Immature natural killer cell (primary cell): ENCODE measurements around the gene ZBP1. TPM values are rescaled to one million over a fixed set of nuclear protein-coding genes. Genes with fewer than 3 reads are reported as not detected.

Experiments used
- DNase-seq, 3 donors: peaks; one replicate each; pipeline ENCODE4 v3.0.0; 2022; ENCODE audit warnings: mixed read lengths in 1 of 3
- H3K27ac Mint-ChIP-seq, 6 donors: one replicate each; pipeline ENCODE4 v1.8.0; 2020; ENCODE audit warnings: mixed read lengths in 6 of 6, mild to moderate bottlenecking in 5 of 6, inconsistent platforms in 4 of 6, moderate library complexity in 3 of 6
- H3K27me3 Mint-ChIP-seq, 3 donors: one replicate each; pipeline ENCODE4 v1.8.0; 2020 to 2021; ENCODE audit warnings: low read depth in 3 of 3, mild to moderate bottlenecking in 3 of 3, mixed read lengths in 3 of 3, moderate library complexity in 3 of 3, inconsistent platforms in 1 of 3
- H3K36me3 Mint-ChIP-seq, 3 donors: one replicate each; pipeline ENCODE4 v1.8.0; 2020; ENCODE audit warnings: mixed read lengths in 3 of 3, inconsistent platforms in 2 of 3, mild to moderate bottlenecking in 2 of 3
- H3K4me1 Mint-ChIP-seq, 2 donors: one replicate each; pipeline ENCODE4 v1.8.0; 2020; ENCODE audit warnings: inconsistent platforms in 2 of 2, mild to moderate bottlenecking in 2 of 2, mixed read lengths in 2 of 2, moderate library complexity in 1 of 2
- H3K4me3 Mint-ChIP-seq, 5 donors: one replicate each; pipeline ENCODE4 v1.8.0; 2020; ENCODE audit warnings: mild to moderate bottlenecking in 5 of 5, mixed read lengths in 5 of 5, inconsistent platforms in 3 of 5, moderate library complexity in 3 of 5
- H3K9me3 Mint-ChIP-seq, 6 donors: one replicate each; pipeline ENCODE4 v1.8.0; 2020; ENCODE audit warnings: mild to moderate bottlenecking in 6 of 6, mixed read lengths in 6 of 6, inconsistent platforms in 4 of 6, moderate library complexity in 3 of 6
- polyA plus RNA-seq, 3 donors: library from polyadenylated mRNA; unstranded; fragments of 300-500 nt; fragmentation: Illumina TruSeq; gene quantifications; one replicate each; pipeline ENCODE4 v1.2.3, GENCODE V29; 2021

The ZBP1 gene
- polyA plus RNA-seq, 3 donors from 2014 or later, result 29.0 to 43.5 (median 32.2) TPM

- H3K27ac Mint-ChIP-seq, result peak overlapping the region in 2 of 6 donors; percentile 69 to 88
- H3K4me3 Mint-ChIP-seq, result peak overlapping the region in 1 of 5 donors; percentile 36
- peaks cover 0 to 7% (median 3%) of the 10 kb centered on the region in 3 donors for H3K27me3 Mint-ChIP-seq
- no peaks in the 10 kb centered on the region for H3K36me3 Mint-ChIP-seq
- DNase-seq, result peak; percentile 53 to 54 (median 53)
- no peaks in the 10 kb centered on the region for H3K9me3 Mint-ChIP-seq
- H3K4me1 Mint-ChIP-seq, result peaks cover 15 to 16% of the 10 kb centered on the region in 2 donors
These were observed 34.3 kb upstream of the ZBP1 start for GRCh38 chr20:57654363-57654997.

GRCh38 chr20:57653910-57654309 is 33.7 kb upstream of the ZBP1 start:
- Mint-ChIP-seq H3K9me3 (no peaks in the 10 kb centered on the region), H3K36me3 (no peaks in the 10 kb centered on the region), H3K27ac (no peak overlapping the region), H3K4me3 (no peak overlapping the region), H3K4me1 (peaks cover 15 to 16% of the 10 kb centered on the region in 2 donors), H3K27me3 (peaks cover 0 to 10% (median 3%) of the 10 kb centered on the region in 3 donors)
- no peak for DNase-seq

- H3K27ac Mint-ChIP-seq, result no peak overlapping the region
- no peaks in the 10 kb centered on the region for H3K36me3 Mint-ChIP-seq
- H3K4me3 Mint-ChIP-seq, result no peak overlapping the region
- H3K9me3 Mint-ChIP-seq, result no peaks in the 10 kb centered on the region
- H3K4me1 Mint-ChIP-seq, result peaks cover 15 to 16% of the 10 kb centered on the region in 2 donors
- H3K27me3 Mint-ChIP-seq, result peaks cover 0 to 10% (median 3%) of the 10 kb centered on the region in 3 donors
- no peak for DNase-seq
These were observed 33.3 kb upstream of the ZBP1 start for GRCh38 chr20:57653546-57653900.

GRCh38 chr20:57652606-57653545 is 32.6 kb upstream of the ZBP1 start:
- no peak overlapping the region for H3K4me3 Mint-ChIP-seq
- peaks cover 10% of the 10 kb centered on the region in 2 donors for H3K4me1 Mint-ChIP-seq
- H3K27ac Mint-ChIP-seq, result no peak overlapping the region
- no peak for DNase-seq
- peaks cover 0 to 10% (median 3%) of the 10 kb centered on the region in 3 donors for H3K27me3 Mint-ChIP-seq
- no peaks in the 10 kb centered on the region for H3K36me3 Mint-ChIP-seq
- H3K9me3 Mint-ChIP-seq, result no peaks in the 10 kb centered on the region

- H3K9me3 Mint-ChIP-seq, result no peaks in the 10 kb centered on the region
- H3K36me3 Mint-ChIP-seq, result no peaks in the 10 kb centered on the region
- H3K4me3 Mint-ChIP-seq, result no peak overlapping the region
- no peak overlapping the region for H3K27ac Mint-ChIP-seq
- no peak for DNase-seq
- H3K27me3 Mint-ChIP-seq, result peaks cover 0 to 12% (median 3%) of the 10 kb centered on the region in 3 donors
- H3K4me1 Mint-ChIP-seq, result peaks cover 7 to 8% of the 10 kb centered on the region in 2 donors
These were observed 31.8 kb upstream of the ZBP1 start for GRCh38 chr20:57651881-57652605.

GRCh38 chr20:57650756-57651483 is 30.7 kb upstream of the ZBP1 start:
- Mint-ChIP-seq H3K27me3 (peaks cover 0 to 12% (median 3%) of the 10 kb centered on the region in 3 donors), H3K36me3 (no peaks in the 10 kb centered on the region)

GRCh38 chr20:57650266-57650665 is 30.0 kb upstream of the ZBP1 start:
- H3K27ac Mint-ChIP-seq, result no peak overlapping the region
- no peak for DNase-seq

More at GRCh38 chr20:57650756-57651483, 30.7 kb upstream of the ZBP1 start:
- peaks cover 7 to 8% of the 10 kb centered on the region in 2 donors for H3K4me1 Mint-ChIP-seq
- H3K27ac Mint-ChIP-seq, result no peak overlapping the region
- no peak overlapping the region for H3K4me3 Mint-ChIP-seq
- peaks cover 0 to under 1% (median 0%) of the 10 kb centered on the region in 6 donors for H3K9me3 Mint-ChIP-seq
- DNase-seq, result no peak

GRCh38 chr20:57649617-57650015 is 29.4 kb upstream of the ZBP1 start:
- H3K36me3 Mint-ChIP-seq, result peaks cover 0 to 3% (median 0%) of the 10 kb centered on the region in 3 donors
- peaks cover 0 to 12% (median 0%) of the 10 kb centered on the region in 3 donors for H3K27me3 Mint-ChIP-seq
- DNase-seq, result no peak
- H3K9me3 Mint-ChIP-seq, result peaks cover 0 to 5% (median 3%) of the 10 kb centered on the region in 6 donors
- peaks cover 7 to 8% of the 10 kb centered on the region in 2 donors for H3K4me1 Mint-ChIP-seq
- H3K4me3 Mint-ChIP-seq, result no peak overlapping the region
- no peak overlapping the region for H3K27ac Mint-ChIP-seq

More at GRCh38 chr20:57650266-57650665, 30.0 kb upstream of the ZBP1 start:
- Mint-ChIP-seq H3K4me1 (peaks cover 7 to 8% of the 10 kb centered on the region in 2 donors), H3K9me3 (peaks cover 0 to 2% (median 0%) of the 10 kb centered on the region in 6 donors), H3K4me3 (no peak overlapping the region), H3K27me3 (peaks cover 0 to 12% (median 3%) of the 10 kb centered on the region in 3 donors), H3K36me3 (no peaks in the 10 kb centered on the region)

- Mint-ChIP-seq H3K4me3 (no peak overlapping the region), H3K4me1 (peaks cover 1 to 4% of the 10 kb centered on the region in 2 donors), H3K36me3 (peaks cover 0 to 5% (median 0%) of the 10 kb centered on the region in 3 donors), H3K27ac (no peak overlapping the region), H3K9me3 (peaks cover 0 to 9% (median 5%) of the 10 kb centered on the region in 6 donors), H3K27me3 (peaks cover 0 to 10% (median 0%) of the 10 kb centered on the region in 3 donors)
- no peak for DNase-seq
These were observed 28.8 kb upstream of the ZBP1 start for GRCh38 chr20:57648878-57649616.

GRCh38 chr20:57647933-57648785 is 27.9 kb upstream of the ZBP1 start:
- no peak overlapping the region for H3K27ac Mint-ChIP-seq
- H3K36me3 Mint-ChIP-seq, result peaks cover 0 to 5% (median 0%) of the 10 kb centered on the region in 3 donors
- H3K4me3 Mint-ChIP-seq, result no peak overlapping the region
- peaks cover 0 to 13% (median 5%) of the 10 kb centered on the region in 6 donors for H3K9me3 Mint-ChIP-seq
- H3K27me3 Mint-ChIP-seq, result peaks cover 0 to 7% (median 1%) of the 10 kb centered on the region in 3 donors
- H3K4me1 Mint-ChIP-seq, result no peaks in the 10 kb centered on the region
- DNase-seq, result no peak

GRCh38 chr20:57647006-57647932 is 27.0 kb upstream of the ZBP1 start:
- no peak for DNase-seq
- peaks cover 0 to 13% (median 5%) of the 10 kb centered on the region in 6 donors for H3K9me3 Mint-ChIP-seq
- no peaks in the 10 kb centered on the region for H3K4me1 Mint-ChIP-seq
- H3K4me3 Mint-ChIP-seq, result no peak overlapping the region
- H3K27ac Mint-ChIP-seq, result no peak overlapping the region
- H3K27me3 Mint-ChIP-seq, result peaks cover 0 to 7% (median 2%) of the 10 kb centered on the region in 3 donors
- peaks cover 0 to 5% (median 0%) of the 10 kb centered on the region in 3 donors for H3K36me3 Mint-ChIP-seq
